Measurements from ENCODE around the gene UBR1. TPM values are rescaled to one million over a fixed set of nuclear protein-coding genes. Genes with fewer than 3 reads are reported as not detected.
"Not testable (repeated sequence)": the region's sequence is repeated elsewhere in the genome, so short reads cannot be mapped to it uniquely, and the experiment has no call there.

Gene UBR1
- total RNA-seq, 2 experiments from 2014 or later = 19.8 to 33.5 TPM

- H3K27ac ChIP-seq (ENCODE audit: low read depth, low read length, poor library complexity, severe bottlenecking) = no peak overlapping the region
- DNase-seq (ENCODE audit: low spot score) = no peak
- no TSS peak for BruUV-seq (replicated peaks)
- no peaks in the 10 kb centered on the region for H4K20me1 ChIP-seq (ENCODE audit: insufficient read depth, low read length)
- H3K4me1 ChIP-seq (ENCODE audit: insufficient read depth, low read length, poor library complexity, severe bottlenecking) = no peaks in the 10 kb centered on the region
- TF ChIP-seq EZH2phosphoT487 (IDR thresholded peaks at IDR 0.05; ENCODE audit: borderline replicate concordance, low read depth, low read length) = no peak
- no peak for TF ChIP-seq CTCF (conservative IDR thresholded peaks at IDR 0.05; ENCODE audit: low read length)
- intact Hi-C loops (cut with micrococcal nuclease; ENCODE audit: unreplicated experiment) = no loop called here
- no peak overlapping the region for H3K4me2 ChIP-seq (ENCODE audit: low read length)
- no peak overlapping the region for H2AFZ ChIP-seq (ENCODE audit: low read length)
- POLR2A ChIA-PET = no interaction called here
- CTCF ChIA-PET (ENCODE audit: unreplicated experiment) = no interaction called here
- H3K9me2 ChIP-seq (ENCODE audit: insufficient read depth, low read length) = no peaks in the 10 kb centered on the region
- no peak overlapping the region for H3K4me3 ChIP-seq (ENCODE audit: low read depth, low read length, poor library complexity, severe bottlenecking)
- peaks cover 89% of the 10 kb centered on the region for H3K36me3 ChIP-seq (ENCODE audit: insufficient read depth, low read length)
- no peaks in the 10 kb centered on the region for H3K9me3 ChIP-seq (ENCODE audit: low read length)
- no peaks in the 10 kb centered on the region for H3K79me2 ChIP-seq (ENCODE audit: insufficient read depth, low read depth, low read length)
Observed at GRCh38 chr15:43029476-43029875, 76.4 kb downstream of the UBR1 start.

- Histone ChIP-seq H3K9me3 (ENCODE audit: low read length) (no peaks in the 10 kb centered on the region), H3K4me2 (ENCODE audit: low read length) (no peak overlapping the region), H2AFZ (ENCODE audit: low read length) (no peak overlapping the region), H3K27ac (ENCODE audit: low read depth, low read length, poor library complexity, severe bottlenecking) (no peak overlapping the region), H3K9me2 (ENCODE audit: insufficient read depth, low read length) (no peaks in the 10 kb centered on the region), H4K20me1 (ENCODE audit: insufficient read depth, low read length) (no peaks in the 10 kb centered on the region), H3K36me3 (ENCODE audit: insufficient read depth, low read length) (peaks cover 95% of the 10 kb centered on the region), H3K4me3 (ENCODE audit: low read depth, low read length, poor library complexity, severe bottlenecking) (no peak overlapping the region), H3K79me2 (ENCODE audit: insufficient read depth, low read depth, low read length) (no peaks in the 10 kb centered on the region), H3K4me1 (ENCODE audit: insufficient read depth, low read length, poor library complexity, severe bottlenecking) (no peaks in the 10 kb centered on the region)
- CTCF ChIA-PET (ENCODE audit: unreplicated experiment) = no interaction called here
- intact Hi-C loops (cut with micrococcal nuclease; ENCODE audit: unreplicated experiment) = no loop called here
- DNase-seq (ENCODE audit: low spot score) = no peak
- TF ChIP-seq EZH2phosphoT487 (IDR thresholded peaks at IDR 0.05; ENCODE audit: borderline replicate concordance, low read depth, low read length) (no peak), CTCF (conservative IDR thresholded peaks at IDR 0.05; ENCODE audit: low read length) (no peak)
- POLR2A ChIA-PET = no interaction called here
- no TSS peak for BruUV-seq (replicated peaks)
Observed at GRCh38 chr15:43025150-43025549, 80.7 kb downstream of the UBR1 start.

GRCh38 chr15:43014671-43015070, 91.2 kb downstream of the UBR1 start:
- H3K4me1 ChIP-seq (ENCODE audit: insufficient read depth, low read length, poor library complexity, severe bottlenecking); H3K27ac ChIP-seq (ENCODE audit: low read depth, low read length, poor library complexity, severe bottlenecking); CTCF ChIA-PET (ENCODE audit: unreplicated experiment); BruUV-seq (replicated peaks); H3K9me2 ChIP-seq (ENCODE audit: insufficient read depth, low read length); H3K9me3 ChIP-seq (ENCODE audit: low read length); H3K4me2 ChIP-seq (ENCODE audit: low read length); DNase-seq (ENCODE audit: low spot score); H2AFZ ChIP-seq (ENCODE audit: low read length); intact Hi-C loops (cut with micrococcal nuclease; ENCODE audit: unreplicated experiment); H3K79me2 ChIP-seq (ENCODE audit: insufficient read depth, low read depth, low read length); H4K20me1 ChIP-seq (ENCODE audit: insufficient read depth, low read length); H3K4me3 ChIP-seq (ENCODE audit: low read depth, low read length, poor library complexity, severe bottlenecking): not testable (repeated sequence)
- peaks cover 76% of the 10 kb centered on the region for H3K36me3 ChIP-seq (ENCODE audit: insufficient read depth, low read length)
- POLR2A ChIA-PET = interaction anchor here (0.6 to 0.7 kb wide), 2 partner anchors 135 to 1086 kb away, joined by 3 read pairs; no protein-coding TSS in a partner anchor

All from OCI-LY7 (cell line).